ENCODE measurements around the gene SLC11A1.
A peak's percentile ranks its signal among the peaks of the same experiment; 100 is the strongest.

SLC11A1 gene

GRCh38 chr2:218395090-218395444 lies 13.0 kb downstream of the SLC11A1 start:
- no peak for DNase-seq

DNA sequence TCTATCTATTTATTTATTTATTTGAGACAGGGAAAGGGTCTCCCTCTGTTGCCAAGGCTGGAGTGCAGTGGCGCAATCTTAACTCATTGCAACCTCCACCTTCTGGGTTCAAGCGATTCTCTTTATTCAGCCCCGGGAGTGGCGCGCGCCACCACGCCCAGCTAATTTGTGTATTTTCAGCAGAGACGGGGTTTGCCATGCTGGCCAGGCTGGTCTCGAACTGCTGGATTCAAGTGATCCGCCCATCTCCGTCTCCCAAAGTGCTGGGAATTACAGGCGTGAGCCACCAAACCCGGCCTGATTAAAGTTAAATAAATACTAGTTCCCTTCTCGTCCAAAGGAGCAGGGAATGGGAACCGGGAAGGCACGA lies 13.4 kb downstream of the SLC11A1 start:
- no peak for DNase-seq

GRCh38 chr2:218395826-218396687 lies 14.0 kb downstream of the SLC11A1 start:
- peak; percentile 79 for DNase-seq

GRCh38 chr2:218396688-218397462 lies 14.8 kb downstream of the SLC11A1 start:
- peak; percentile 79 for DNase-seq

DNA sequence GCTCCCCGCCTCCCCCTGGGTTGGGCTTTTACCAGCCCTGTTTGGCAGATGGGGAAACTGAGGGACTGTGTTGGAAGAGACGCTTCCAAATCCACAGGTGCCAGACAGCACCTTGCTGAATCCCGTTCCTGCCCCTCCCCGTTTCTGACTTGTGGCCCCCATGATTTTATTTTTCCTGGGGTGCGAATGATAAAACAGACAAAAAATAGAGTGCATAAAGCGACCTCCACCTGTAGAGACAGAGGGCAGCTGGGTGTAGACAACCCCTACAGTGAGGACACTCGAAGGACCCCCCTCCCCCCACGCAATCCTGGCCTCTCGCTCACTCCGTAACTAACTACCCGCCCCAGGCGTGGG lies 15.4 kb downstream of the SLC11A1 start:
- DNase-seq = no peak

- peak; percentile 46 for DNase-seq
Measured at GRCh38 chr2:218397820-218398436, 15.9 kb downstream of the SLC11A1 start.

- DNase-seq = no peak
Measured at GRCh38 chr2:218398437-218399390, 16.6 kb downstream of the SLC11A1 start.

- DNase-seq = peak; percentile 60
Measured at GRCh38 chr2:218399391-218400166, 17.5 kb downstream of the SLC11A1 start, which contains the start of gene CTDSP1. Gene CTDSP1, plus strand, starts transcription at chr2:218399868. Its CDS starts 223 bp downstream, at chr2:218400091.

DNA sequence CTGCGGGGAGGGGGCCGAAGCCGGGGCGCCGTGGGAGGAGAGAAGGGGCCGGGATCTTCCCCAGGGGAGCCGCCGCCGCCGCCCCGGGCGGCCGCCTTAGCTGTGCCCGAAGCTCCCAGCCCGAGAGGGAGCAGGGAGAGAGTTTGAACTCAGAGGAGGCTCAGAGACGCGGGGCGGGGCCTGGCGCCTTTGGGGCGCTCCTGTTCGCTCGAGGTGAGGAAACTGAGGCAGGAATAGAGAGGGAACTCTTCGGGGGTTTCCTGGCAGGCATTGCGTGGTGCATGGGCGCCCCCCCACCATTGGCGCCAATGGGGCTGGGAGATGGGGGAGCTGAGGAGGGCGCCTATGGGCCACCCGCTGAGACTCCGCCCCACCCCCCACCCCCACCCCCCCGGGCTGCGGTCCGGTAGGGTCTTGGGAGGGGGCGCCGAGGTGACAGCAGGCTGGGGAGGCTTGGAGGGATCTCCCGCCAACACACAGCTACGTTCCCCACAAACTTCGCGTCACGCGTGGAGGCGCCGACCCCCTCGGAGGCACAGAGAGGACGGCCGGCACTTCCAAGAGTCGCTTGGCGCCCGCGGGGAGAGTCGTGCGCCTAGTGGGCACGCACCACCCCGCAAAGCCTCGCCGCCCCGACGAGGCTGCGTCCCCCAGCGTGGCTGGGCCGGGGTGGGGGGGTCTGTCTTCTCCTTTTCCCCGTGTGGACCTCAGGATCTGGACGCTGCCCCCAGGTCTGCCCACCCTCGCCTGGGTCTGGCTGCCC lies 18.3 kb downstream of the SLC11A1 start:
- DNase-seq = no peak

- no peak for DNase-seq
Measured at GRCh38 chr2:218400930-218401881, 19.1 kb downstream of the SLC11A1 start.

DNA sequence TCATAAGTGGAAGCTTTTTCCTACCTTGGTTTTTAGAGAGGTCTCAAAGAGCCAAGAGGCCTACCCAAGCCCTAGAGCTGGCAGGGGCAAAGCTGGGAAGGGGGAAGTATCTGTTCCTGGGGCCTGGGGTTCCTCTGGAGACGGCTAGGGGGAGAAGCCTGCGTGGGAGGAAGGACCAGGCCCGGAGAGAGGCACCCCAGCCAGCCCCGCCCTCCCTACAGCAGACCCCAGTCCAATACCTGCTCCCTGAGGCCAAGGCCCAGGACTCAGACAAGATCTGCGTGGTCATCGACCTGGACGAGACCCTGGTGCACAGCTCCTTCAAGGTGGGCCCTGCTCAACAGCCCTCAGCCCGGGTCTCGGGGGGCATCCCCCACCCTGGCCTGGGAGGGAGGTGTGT lies 19.8 kb downstream of the SLC11A1 start:
- no peak for DNase-seq

DNA sequence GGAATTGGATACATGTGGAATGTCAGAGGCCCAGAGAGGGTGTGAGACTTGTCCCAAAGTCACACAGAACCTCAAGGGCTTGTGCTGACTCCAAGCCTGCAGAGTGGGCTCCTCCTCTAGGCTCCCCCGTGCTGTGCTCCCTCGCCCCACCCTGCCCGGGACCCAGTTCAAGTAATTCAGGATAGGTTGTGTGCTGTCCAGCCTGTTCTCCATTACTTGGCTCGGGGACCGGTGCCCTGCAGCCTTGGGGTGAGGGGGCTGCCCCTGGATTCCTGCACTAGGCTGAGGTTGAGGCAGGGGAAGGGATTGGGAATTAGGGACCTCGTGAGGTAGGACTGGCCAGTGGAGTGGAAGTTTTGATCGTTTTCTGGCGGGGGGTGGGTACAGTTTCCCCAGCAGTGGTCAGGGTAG lies 20.4 kb downstream of the SLC11A1 start:
- no peak for DNase-seq

DNA sequence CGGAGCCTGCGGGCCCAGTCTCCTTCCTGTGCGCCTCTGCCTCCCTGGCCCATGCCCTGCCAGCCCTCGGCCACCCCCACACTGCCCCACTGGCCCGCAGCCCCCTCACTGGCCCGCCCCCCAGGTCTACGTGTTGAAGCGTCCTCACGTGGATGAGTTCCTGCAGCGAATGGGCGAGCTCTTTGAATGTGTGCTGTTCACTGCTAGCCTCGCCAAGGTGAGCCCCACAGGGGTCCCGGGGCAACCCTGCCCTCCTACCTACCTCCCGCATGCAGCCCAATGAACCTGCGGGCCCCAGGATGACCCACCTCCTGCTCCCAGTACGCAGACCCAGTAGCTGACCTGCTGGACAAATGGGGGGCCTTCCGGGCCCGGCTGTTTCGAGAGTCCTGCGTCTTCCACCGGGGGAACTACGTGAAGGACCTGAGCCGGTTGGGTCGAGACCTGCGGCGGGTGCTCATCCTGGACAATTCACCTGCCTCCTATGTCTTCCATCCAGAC lies 20.9 kb downstream of the SLC11A1 start:
- no peak for DNase-seq

DNA sequence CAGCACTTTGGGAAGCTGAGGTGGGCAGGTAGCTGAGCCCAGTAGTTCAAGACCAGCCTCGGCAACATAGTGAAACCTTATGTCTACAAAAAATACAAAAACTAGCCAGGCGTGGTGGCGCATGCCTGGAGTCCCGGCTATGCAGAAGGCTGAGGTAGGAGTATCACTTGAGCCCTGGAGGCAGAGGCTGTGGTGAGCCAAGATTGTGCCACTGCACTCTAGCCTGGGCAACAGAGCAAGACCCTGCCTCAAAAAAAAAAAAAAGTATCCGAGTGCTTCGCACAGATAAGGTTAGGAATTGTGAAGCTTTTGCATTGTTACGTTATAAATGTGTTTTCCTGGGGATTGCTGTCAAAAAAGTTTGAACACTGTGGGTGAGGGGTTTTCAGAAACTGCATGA lies 21.7 kb downstream of the SLC11A1 start:
- no peak for DNase-seq

- DNase-seq = no peak
Measured at GRCh38 chr2:218404351-218405085, 22.4 kb downstream of the SLC11A1 start.

DNA sequence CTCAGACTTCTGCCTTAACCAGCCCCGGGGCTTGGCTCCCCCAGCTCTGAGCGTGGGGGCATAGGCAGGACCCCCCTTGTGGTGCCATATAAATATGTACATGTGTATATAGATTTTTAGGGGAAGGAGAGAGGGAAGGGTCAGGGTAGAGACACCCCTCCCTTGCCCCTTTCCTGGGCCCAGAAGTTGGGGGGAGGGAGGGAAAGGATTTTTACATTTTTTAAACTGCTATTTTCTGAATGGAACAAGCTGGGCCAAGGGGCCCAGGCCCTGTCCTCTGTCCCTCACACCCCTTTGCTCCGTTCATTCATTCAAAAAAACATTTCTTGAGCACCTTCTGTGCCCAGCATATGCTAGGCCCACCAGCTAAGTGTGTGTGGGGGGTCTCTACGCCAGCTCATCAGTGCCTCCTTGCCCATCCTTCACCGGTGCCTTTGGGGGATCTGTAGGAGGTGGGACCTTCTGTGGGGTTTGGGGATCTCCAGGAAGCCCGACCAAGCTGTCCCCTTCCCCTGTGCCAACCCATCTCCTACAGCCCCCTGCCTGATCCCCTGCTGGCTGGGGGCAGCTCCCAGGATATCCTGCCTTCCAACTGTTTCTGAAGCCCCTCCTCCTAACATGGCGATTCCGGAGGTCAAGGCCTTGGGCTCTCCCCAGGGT lies 23.1 kb downstream of the SLC11A1 start:
- no peak for DNase-seq

DNA sequence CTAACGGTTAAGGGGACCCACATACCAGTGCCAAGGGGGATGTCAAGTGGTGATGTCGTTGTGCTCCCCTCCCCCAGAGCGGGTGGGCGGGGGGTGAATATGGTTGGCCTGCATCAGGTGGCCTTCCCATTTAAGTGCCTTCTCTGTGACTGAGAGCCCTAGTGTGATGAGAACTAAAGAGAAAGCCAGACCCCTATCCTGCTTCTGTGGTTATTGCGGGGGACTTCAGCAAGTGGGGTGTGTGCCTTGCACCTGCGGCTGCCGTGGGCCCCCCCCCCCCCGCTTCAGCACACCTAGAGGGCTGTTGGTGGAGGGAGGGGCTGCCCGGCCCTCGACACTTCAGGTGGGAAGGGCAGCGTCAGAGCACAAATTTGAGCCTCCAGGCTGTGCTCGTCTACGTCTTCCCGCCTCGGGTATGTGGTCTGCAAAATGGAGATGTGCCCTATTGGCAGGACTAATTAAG lies 23.7 kb downstream of the SLC11A1 start:
- no peak for DNase-seq

All from NCI-H2029 treated with DMSO at 0.1 percent for 48 hours (cell line).